ENCODE data around the gene PDZRN4. TPM values are rescaled to one million over a fixed set of nuclear protein-coding genes. Genes with fewer than 3 reads are reported as not detected.

PDZRN4 gene
- total and polyA plus RNA-seq, 8 donors = 0.11 to 0.76 (median 0.34) TPM

DNA sequence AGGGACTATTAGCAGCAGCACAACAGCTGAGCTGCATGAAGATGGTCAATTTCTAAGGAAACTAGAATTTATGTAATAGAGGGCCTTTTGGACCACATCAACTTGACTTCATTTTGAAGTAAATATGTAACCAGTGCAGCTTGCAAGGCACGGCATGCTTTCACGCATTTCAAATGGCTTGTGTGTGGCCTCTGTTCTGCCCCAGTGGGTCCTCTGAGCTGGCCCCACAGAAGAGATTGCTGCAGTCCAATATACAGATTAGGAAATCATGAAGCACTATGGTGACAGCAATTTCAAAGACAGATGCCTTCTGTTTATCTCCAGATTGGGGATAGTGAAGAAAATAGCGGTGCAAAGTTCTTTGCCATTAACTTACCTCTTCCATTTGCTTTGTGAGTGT is 101.4 kb downstream of the PDZRN4 start:
- ATAC-seq (no peak), DNase-seq (no peak)
- H3K27me3 ChIP-seq = no peaks in the 10 kb centered on the region
- intact Hi-C loops (cut with DNase I) = no loop called here
- H3K9me3 ChIP-seq = no peaks in the 10 kb centered on the region
- no peaks in the 10 kb centered on the region for H3K36me3 ChIP-seq
- TF ChIP-seq, protein P1, sequence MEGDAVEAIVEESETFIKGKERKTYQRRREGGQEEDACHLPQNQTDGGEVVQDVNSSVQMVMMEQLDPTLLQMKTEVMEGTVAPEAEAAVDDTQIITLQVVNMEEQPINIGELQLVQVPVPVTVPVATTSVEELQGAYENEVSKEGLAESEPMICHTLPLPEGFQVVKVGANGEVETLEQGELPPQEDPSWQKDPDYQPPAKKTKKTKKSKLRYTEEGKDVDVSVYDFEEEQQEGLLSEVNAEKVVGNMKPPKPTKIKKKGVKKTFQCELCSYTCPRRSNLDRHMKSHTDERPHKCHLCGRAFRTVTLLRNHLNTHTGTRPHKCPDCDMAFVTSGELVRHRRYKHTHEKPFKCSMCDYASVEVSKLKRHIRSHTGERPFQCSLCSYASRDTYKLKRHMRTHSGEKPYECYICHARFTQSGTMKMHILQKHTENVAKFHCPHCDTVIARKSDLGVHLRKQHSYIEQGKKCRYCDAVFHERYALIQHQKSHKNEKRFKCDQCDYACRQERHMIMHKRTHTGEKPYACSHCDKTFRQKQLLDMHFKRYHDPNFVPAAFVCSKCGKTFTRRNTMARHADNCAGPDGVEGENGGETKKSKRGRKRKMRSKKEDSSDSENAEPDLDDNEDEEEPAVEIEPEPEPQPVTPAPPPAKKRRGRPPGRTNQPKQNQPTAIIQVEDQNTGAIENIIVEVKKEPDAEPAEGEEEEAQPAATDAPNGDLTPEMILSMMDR (IDR thresholded peaks at IDR 0.05) = no peak
- no peak overlapping the region for H3K4me3 ChIP-seq
- H3K4me1 ChIP-seq = no peaks in the 10 kb centered on the region
- H3K27ac ChIP-seq = no peak overlapping the region

DNA sequence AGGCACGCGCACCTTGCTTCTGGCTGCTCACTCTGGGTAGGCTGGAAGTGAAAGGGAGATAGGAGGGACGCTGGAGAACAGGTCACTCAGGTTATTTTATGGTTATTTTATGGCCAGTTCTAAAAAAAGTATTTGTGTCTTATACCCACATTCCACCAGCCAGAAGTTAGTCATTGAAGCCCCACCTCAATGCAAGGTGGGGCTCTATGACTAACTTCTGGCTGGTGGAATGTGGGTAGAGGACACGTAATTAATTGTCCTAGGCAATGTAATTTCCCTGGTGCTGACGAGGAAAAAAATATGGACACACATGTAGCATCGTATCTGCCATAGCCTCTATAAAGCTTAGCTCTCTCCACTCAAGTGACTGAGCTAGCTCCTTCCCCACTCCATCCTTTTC is 104.9 kb downstream of the PDZRN4 start:
- intact Hi-C loops (cut with DNase I) = no loop called here
- Histone ChIP-seq H3K9me3 (no peaks in the 10 kb centered on the region), H3K27ac (no peak overlapping the region), H3K4me3 (no peak overlapping the region), H3K27me3 (no peaks in the 10 kb centered on the region), H3K4me1 (no peaks in the 10 kb centered on the region), H3K36me3 (no peaks in the 10 kb centered on the region)
- TF ChIP-seq, protein P1 (IDR thresholded peaks at IDR 0.05) = no peak
- DNase-seq (no peak), ATAC-seq (no peak)

DNA sequence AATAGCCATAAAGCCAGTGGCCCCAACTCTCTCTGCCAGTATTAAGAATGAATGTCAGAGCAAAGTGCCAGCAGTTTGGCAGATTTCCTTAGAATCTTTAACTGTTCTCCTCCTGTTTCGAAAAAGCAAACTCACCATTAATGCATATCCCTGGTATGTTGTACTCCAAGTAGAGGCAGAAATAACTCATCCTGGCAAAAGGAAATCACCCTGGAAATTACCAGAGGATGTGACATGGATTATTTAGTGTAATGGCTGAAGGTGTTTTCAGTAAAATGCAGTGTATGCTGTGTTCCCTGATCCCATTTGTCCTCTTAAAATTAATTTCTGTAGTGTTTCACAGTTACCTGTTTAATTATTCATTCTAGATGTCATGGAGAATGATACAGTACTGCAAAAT is 105.3 kb downstream of the PDZRN4 start:
- ATAC-seq = no peak
- intact Hi-C loops (cut with DNase I) = no loop called here

DNA sequence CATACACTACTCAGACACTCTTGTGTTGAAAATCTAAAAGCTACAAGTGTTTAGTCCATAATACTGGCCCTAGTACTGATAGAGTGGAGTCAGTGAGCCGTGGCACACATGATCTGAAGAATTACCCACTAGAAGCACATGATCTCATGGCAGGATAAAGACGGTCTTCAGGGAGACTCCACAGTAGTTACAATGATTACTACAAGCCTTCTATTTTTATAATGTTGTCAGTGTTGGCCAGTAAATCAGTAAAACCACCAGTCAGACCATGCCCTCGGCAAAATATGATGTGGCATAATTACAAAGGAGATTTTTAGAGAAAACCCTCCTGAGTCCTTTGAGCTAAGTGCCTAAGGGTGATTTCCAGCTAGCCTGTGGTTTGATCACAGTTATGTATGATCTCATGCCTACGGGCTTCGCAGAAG is 114.9 kb downstream of the PDZRN4 start:
- ATAC-seq (no peak), DNase-seq (no peak)
- Histone ChIP-seq H3K4me3 (no peak overlapping the region), H3K36me3 (no peaks in the 10 kb centered on the region), H3K27me3 (no peaks in the 10 kb centered on the region), H3K4me1 (no peaks in the 10 kb centered on the region), H3K27ac (no peak overlapping the region), H3K9me3 (no peaks in the 10 kb centered on the region)
- intact Hi-C loops (cut with DNase I) = no loop called here
- TF ChIP-seq, protein P1 (IDR thresholded peaks at IDR 0.05) = no peak

More for the DNA sequence above, 105.3 kb downstream of the PDZRN4 start:
- Histone ChIP-seq H3K4me3 (no peak overlapping the region), H3K27ac (no peak overlapping the region), H3K27me3 (no peaks in the 10 kb centered on the region), H3K36me3 (no peaks in the 10 kb centered on the region), H3K4me1 (no peaks in the 10 kb centered on the region), H3K9me3 (no peaks in the 10 kb centered on the region)
- DNase-seq = no peak
- TF ChIP-seq, protein P1 (IDR thresholded peaks at IDR 0.05) = no peak

DNA sequence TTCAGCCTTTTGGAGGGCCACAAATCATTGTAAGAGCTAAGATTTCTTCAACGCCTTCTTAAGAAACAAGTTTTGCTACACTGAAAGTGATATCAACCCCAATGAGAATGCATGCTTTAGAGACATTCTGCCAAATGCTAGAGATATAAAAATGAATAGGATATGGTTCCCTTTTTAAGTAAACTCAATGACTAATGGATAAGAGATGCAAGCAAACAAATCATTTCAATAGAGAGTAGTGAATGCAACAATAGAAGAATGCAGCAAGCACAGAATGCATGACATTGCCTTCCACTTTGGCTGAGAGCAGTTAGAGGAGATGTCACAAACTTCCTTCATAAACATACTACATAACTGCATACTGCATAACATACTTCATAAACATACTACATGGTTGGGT is 116.4 kb downstream of the PDZRN4 start:
- TF ChIP-seq, protein P1 (IDR thresholded peaks at IDR 0.05) = no peak

More for the DNA sequence above, 116.4 kb downstream of the PDZRN4 start:
- intact Hi-C loops (cut with DNase I) = no loop called here
- H3K9me3 ChIP-seq = no peaks in the 10 kb centered on the region
- no peak for ATAC-seq
- no peaks in the 10 kb centered on the region for H3K27me3 ChIP-seq
- H3K36me3 ChIP-seq = no peaks in the 10 kb centered on the region
- DNase-seq = no peak
- H3K4me3 ChIP-seq = no peak overlapping the region
- H3K27ac ChIP-seq = no peak overlapping the region
- H3K4me1 ChIP-seq = no peaks in the 10 kb centered on the region

Measured in left lung (tissue), 10 donors.